ENCODE measurements around the gene RNASE11. TPM values are rescaled to one million over a fixed set of nuclear protein-coding genes. Genes with fewer than 3 reads are reported as not detected.

The RNASE11 gene
- total and polyA plus RNA-seq, 2 of the 4 experiments (the other 2 are of a cell fraction), result not detected

DNA sequence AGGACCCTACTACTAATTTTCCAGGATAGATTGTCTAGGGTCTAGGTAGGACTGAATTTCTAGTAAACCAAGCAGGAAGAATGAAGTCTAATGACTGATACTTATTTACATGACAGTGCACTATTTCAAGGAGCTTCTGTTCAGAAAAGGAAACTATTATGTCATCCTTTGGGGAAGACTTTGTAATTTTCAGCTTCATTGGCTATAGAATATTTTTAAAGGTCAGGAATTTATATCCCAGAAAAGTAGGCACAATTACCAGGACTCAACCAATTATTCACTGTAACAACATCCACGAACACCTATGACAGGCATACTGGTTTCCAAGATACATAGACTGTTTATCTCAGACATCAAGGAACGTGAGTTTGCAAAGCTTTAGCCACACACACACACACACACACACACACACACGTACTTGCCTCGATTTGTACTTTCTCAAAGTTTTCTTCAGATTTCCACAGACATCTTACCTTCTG is 30.5 kb upstream of the RNASE11 start:
- H3K4me3 ChIP-seq (ENCODE audit: insufficient read depth, low read depth, low read length), result no peak overlapping the region
- H4K91ac ChIP-seq (ENCODE audit: insufficient read depth, low read depth, low read length), result no peak overlapping the region
- no peaks in the 10 kb centered on the region for H3K36me3 ChIP-seq (ENCODE audit: control insufficient read depth, insufficient read depth, low read length)
- H2BK120ac ChIP-seq (ENCODE audit: low read depth, low read length), result no peak overlapping the region
- H3K4me2 ChIP-seq (ENCODE audit: low read depth, low read length), result no peak overlapping the region
- H2BK15ac ChIP-seq (ENCODE audit: low read depth, low read length), result no peak overlapping the region
- no peak overlapping the region for H2AK9ac ChIP-seq (replicated peaks; ENCODE audit: low read depth, low read length, poor library complexity)
- H4K5ac ChIP-seq (ENCODE audit: low read depth, low read length), result no peak overlapping the region
- ChIA-PET POLR2A (ENCODE audit: unreplicated experiment) (no interaction called here), CTCF (no interaction called here)
- TF ChIP-seq MAFK (IDR thresholded peaks at IDR 0.05; ENCODE audit: low read depth, low read length) (no peak), CHD1 (IDR thresholded peaks at IDR 0.05; ENCODE audit: low read depth, low read length) (no peak), MAZ (IDR thresholded peaks at IDR 0.05; ENCODE audit: borderline replicate concordance, low read depth, low read length) (no peak), FOS (IDR thresholded peaks at IDR 0.05; ENCODE audit: low read depth, low read length) (no peak), NFE2L2 (IDR thresholded peaks at IDR 0.05; ENCODE audit: low read depth, low read length) (no peak), RFX5 (IDR thresholded peaks at IDR 0.05; ENCODE audit: low read depth, low read length) (no peak)
- TF ChIP-seq, protein P1, sequence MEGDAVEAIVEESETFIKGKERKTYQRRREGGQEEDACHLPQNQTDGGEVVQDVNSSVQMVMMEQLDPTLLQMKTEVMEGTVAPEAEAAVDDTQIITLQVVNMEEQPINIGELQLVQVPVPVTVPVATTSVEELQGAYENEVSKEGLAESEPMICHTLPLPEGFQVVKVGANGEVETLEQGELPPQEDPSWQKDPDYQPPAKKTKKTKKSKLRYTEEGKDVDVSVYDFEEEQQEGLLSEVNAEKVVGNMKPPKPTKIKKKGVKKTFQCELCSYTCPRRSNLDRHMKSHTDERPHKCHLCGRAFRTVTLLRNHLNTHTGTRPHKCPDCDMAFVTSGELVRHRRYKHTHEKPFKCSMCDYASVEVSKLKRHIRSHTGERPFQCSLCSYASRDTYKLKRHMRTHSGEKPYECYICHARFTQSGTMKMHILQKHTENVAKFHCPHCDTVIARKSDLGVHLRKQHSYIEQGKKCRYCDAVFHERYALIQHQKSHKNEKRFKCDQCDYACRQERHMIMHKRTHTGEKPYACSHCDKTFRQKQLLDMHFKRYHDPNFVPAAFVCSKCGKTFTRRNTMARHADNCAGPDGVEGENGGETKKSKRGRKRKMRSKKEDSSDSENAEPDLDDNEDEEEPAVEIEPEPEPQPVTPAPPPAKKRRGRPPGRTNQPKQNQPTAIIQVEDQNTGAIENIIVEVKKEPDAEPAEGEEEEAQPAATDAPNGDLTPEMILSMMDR (conservative IDR thresholded peaks at IDR 0.05; ENCODE audit: low read depth, low read length), result no peak
- H3K79me1 ChIP-seq (ENCODE audit: low read depth in 1 of 2, low read length in 2 of 2), result no peaks in the 10 kb centered on the region
- H3K27me3 ChIP-seq (ENCODE audit: control insufficient read depth, insufficient read depth, low read length), result peaks cover 10% of the 10 kb centered on the region
- no peaks in the 10 kb centered on the region for H3K9me1 ChIP-seq (ENCODE audit: insufficient read depth, low read length)
- no peak overlapping the region for H3K56ac ChIP-seq (ENCODE audit: extremely low read depth, insufficient read depth, low read length)
- no peak overlapping the region for H2BK20ac ChIP-seq (ENCODE audit: low read depth, low read length)
- no peak overlapping the region for H2BK5ac ChIP-seq (ENCODE audit: low read depth, low read length, poor library complexity, severe bottlenecking)
- ATAC-seq (ENCODE audit: low read depth), result no peak
- no peak overlapping the region for H2AK5ac ChIP-seq (ENCODE audit: low read depth, low read length)
- dilution Hi-C loops (cut with HindIII; ENCODE audit: low sequenced_read_pairs, unreplicated experiment) (no loop called here), in situ Hi-C loops (cut with MboI; ENCODE audit: low sequenced_read_pairs) (no loop called here), intact Hi-C loops (cut with micrococcal nuclease) (no loop called here)
- no peak overlapping the region for H4K8ac ChIP-seq (ENCODE audit: low read depth in 2 of 2, low read length in 2 of 2)
- no peak overlapping the region for H2AFZ ChIP-seq (replicated peaks; ENCODE audit: low read length, poor library complexity)
- no peak overlapping the region for H3K27ac ChIP-seq (ENCODE audit: insufficient read depth, low read length)
- no peak for DNase-seq
- no peaks in the 10 kb centered on the region for H4K20me1 ChIP-seq (ENCODE audit: insufficient read depth, low read length)
- WGBS, 2 experiments (ENCODE audit: extremely low coverage in 2 of 2, insufficient read length in 1 of 2), result 10% methylated on average over 2 of the region's 4 CpGs; no CpG with 5 or more reads in 1 of the 2 experiments
- no peaks in the 10 kb centered on the region for H3K9me3 ChIP-seq (ENCODE audit: control insufficient read depth, insufficient read depth, low read length)
- H3K18ac ChIP-seq (ENCODE audit: low read depth, low read length), result no peak overlapping the region
- H3K4me1 ChIP-seq (ENCODE audit: control insufficient read depth, insufficient read depth, low read length), result no peaks in the 10 kb centered on the region
- no peak overlapping the region for H3K23ac ChIP-seq (ENCODE audit: low read depth, low read length)
- H3K9ac ChIP-seq (ENCODE audit: low read depth, low read length), result no peak overlapping the region
- no peak overlapping the region for H3K14ac ChIP-seq (replicated peaks; ENCODE audit: low read depth, low read length)
- no peak overlapping the region for H3K4ac ChIP-seq (ENCODE audit: low read depth, low read length)
- BruUV-seq (replicated peaks), result no TSS peak

All from IMR-90 (cell line).